ENCODE results near the gene STRIP1. TPM values are rescaled to one million over a fixed set of nuclear protein-coding genes. Genes with fewer than 3 reads are reported as not detected.

The STRIP1 gene
- total RNA-seq, 2 experiments from 2014 or later, result 42.2 to 45.5 TPM

DNA sequence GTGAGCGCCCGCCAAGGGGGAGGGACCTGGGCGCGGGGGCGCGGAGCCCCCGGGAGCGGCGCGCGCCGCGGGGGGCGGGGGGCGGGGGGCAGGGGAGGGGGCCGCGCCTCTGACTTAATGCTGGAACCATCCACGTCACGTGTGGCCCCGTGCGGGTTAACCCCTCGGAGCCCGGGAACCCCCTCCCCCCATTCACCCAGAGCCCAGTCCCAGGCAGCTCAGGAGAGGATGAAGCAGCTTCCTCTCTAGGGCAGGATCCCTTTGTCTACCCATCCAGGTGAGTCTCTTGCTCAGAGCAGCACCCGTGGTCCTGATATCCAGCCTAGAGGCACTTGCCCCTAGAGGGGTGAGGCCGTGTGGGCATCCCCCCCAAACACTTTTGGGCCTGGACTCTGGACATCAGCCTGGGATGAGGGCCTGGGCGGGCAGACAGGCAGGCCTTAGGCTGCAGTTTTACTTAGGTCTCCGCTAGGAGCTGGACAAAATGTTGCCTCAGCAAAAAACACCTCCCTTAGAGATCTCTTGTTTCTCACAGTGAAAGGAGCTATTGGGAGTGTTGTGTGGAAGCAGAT, 36.3 kb downstream of the STRIP1 start, which contains the start of gene ALX3:
Gene ALX3 (minus strand): TSS at position 2 of the 572 bp plus-strand sequence. CDS start 60 bp downstream, outside the sequence.
- no peak within 1 kb of the TSS for H3K4me3 ChIP-seq (ENCODE audit: low read depth, low read length, poor library complexity, severe bottlenecking)
- no peak within 1 kb of the TSS for H3K4me2 ChIP-seq (ENCODE audit: low read length)
- TF ChIP-seq CTCF (conservative IDR thresholded peaks at IDR 0.05; ENCODE audit: low read length) (no peak), EZH2phosphoT487 (IDR thresholded peaks at IDR 0.05; ENCODE audit: borderline replicate concordance, low read depth, low read length) (no peak)

DNA sequence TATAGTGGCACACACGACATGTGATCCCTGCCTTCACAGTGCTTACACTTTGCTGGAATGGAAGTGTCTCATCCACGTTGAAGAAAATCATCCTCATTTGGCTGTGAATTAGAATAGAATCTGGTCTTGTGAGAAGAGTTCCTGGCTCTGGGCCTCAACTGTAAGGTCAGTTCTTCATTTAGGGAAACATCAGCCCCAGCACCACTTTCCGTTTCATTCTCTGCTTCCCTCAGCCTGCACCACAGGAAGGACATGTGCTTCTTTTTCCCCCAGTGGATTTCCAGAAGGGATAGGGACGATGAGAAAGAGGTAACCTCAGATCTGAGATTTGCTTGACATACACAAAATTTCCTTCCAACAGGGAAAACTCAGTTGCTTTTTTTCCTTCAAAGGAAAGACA, 39.7 kb downstream of the STRIP1 start:
- no peaks in the 10 kb centered on the region for H3K9me2 ChIP-seq (ENCODE audit: insufficient read depth, low read length)
- no peak for TF ChIP-seq CTCF (conservative IDR thresholded peaks at IDR 0.05; ENCODE audit: low read length)
- TF ChIP-seq EZH2phosphoT487 (IDR thresholded peaks at IDR 0.05; ENCODE audit: borderline replicate concordance, low read depth, low read length), result no peak
- CTCF ChIA-PET (ENCODE audit: unreplicated experiment), result interaction anchor here (1.0 kb wide), 1 partner anchor 30 kb away, joined by 3 read pairs; no protein-coding TSS in a partner anchor
- H3K9me3 ChIP-seq (ENCODE audit: low read length), result no peaks in the 10 kb centered on the region
- no peaks in the 10 kb centered on the region for H3K36me3 ChIP-seq (ENCODE audit: insufficient read depth, low read length)
- no peak overlapping the region for H3K27ac ChIP-seq (ENCODE audit: low read depth, low read length, poor library complexity, severe bottlenecking)
- POLR2A ChIA-PET, result interaction anchor here (1.3 kb wide), 1 partner anchor 14 kb away, joined by 3 read pairs; no protein-coding TSS in a partner anchor
- no peak for DNase-seq (ENCODE audit: low spot score)
- intact Hi-C loops (cut with micrococcal nuclease; ENCODE audit: unreplicated experiment), result no loop called here
- no peaks in the 10 kb centered on the region for H3K79me2 ChIP-seq (ENCODE audit: insufficient read depth, low read depth, low read length)
- H3K4me2 ChIP-seq (ENCODE audit: low read length), result no peak overlapping the region
- no peak overlapping the region for H2AFZ ChIP-seq (ENCODE audit: low read length)
- no TSS peak for BruUV-seq (replicated peaks)
- no peaks in the 10 kb centered on the region for H3K4me1 ChIP-seq (ENCODE audit: insufficient read depth, low read length, poor library complexity, severe bottlenecking)
- no peaks in the 10 kb centered on the region for H4K20me1 ChIP-seq (ENCODE audit: insufficient read depth, low read length)
- H3K4me3 ChIP-seq (ENCODE audit: low read depth, low read length, poor library complexity, severe bottlenecking), result no peak overlapping the region

More for the DNA sequence above, 36.3 kb downstream of the STRIP1 start, which contains the start of gene ALX3:
- no peaks in the 10 kb centered on the region for H3K9me2 ChIP-seq (ENCODE audit: insufficient read depth, low read length)
- no peak within 1 kb of the TSS for H2AFZ ChIP-seq (ENCODE audit: low read length)
- no TSS peak for BruUV-seq (replicated peaks)
- ChIA-PET CTCF (ENCODE audit: unreplicated experiment) (interaction anchor here (0.9 kb wide), 1 partner anchor 17 kb away, joined by 3 read pairs; no protein-coding TSS in a partner anchor), POLR2A (no interaction called here)
- no peaks in the 10 kb centered on the region for H3K36me3 ChIP-seq (ENCODE audit: insufficient read depth, low read length)
- no peak within 1 kb of the TSS for H3K27ac ChIP-seq (ENCODE audit: low read depth, low read length, poor library complexity, severe bottlenecking)
- no peaks in the 10 kb centered on the region for H3K4me1 ChIP-seq (ENCODE audit: insufficient read depth, low read length, poor library complexity, severe bottlenecking)
- H3K79me2 ChIP-seq (ENCODE audit: insufficient read depth, low read depth, low read length), result no peaks in the 10 kb centered on the region
- no peak for DNase-seq (ENCODE audit: low spot score)
- H3K9me3 ChIP-seq (ENCODE audit: low read length), result no peaks in the 10 kb centered on the region
- intact Hi-C loops (cut with micrococcal nuclease; ENCODE audit: unreplicated experiment), result no loop called here
- H4K20me1 ChIP-seq (ENCODE audit: insufficient read depth, low read length), result no peaks in the 10 kb centered on the region

GRCh38 chr1:110076789-110077500, 42.5 kb downstream of the STRIP1 start:
- CTCF ChIA-PET (ENCODE audit: unreplicated experiment), result interaction anchor here (0.9 kb wide), 1 partner anchor 41 kb away, joined by 3 read pairs; no protein-coding TSS in a partner anchor
- no peaks in the 10 kb centered on the region for H3K9me3 ChIP-seq (ENCODE audit: low read length)
- BruUV-seq (replicated peaks), result no TSS peak

More at GRCh38 chr1:110076789-110077500, 42.5 kb downstream of the STRIP1 start:
- DNase-seq (ENCODE audit: low spot score), result no peak
- Histone ChIP-seq H3K4me2 (ENCODE audit: low read length) (no peak overlapping the region), H4K20me1 (ENCODE audit: insufficient read depth, low read length) (no peaks in the 10 kb centered on the region), H3K79me2 (ENCODE audit: insufficient read depth, low read depth, low read length) (no peaks in the 10 kb centered on the region), H3K4me3 (ENCODE audit: low read depth, low read length, poor library complexity, severe bottlenecking) (no peak overlapping the region), H3K36me3 (ENCODE audit: insufficient read depth, low read length) (no peaks in the 10 kb centered on the region), H2AFZ (ENCODE audit: low read length) (no peak overlapping the region), H3K27ac (ENCODE audit: low read depth, low read length, poor library complexity, severe bottlenecking) (no peak overlapping the region), H3K4me1 (ENCODE audit: insufficient read depth, low read length, poor library complexity, severe bottlenecking) (no peaks in the 10 kb centered on the region), H3K9me2 (ENCODE audit: insufficient read depth, low read length) (no peaks in the 10 kb centered on the region)
- intact Hi-C loops (cut with micrococcal nuclease; ENCODE audit: unreplicated experiment), result no loop called here
- no peak for TF ChIP-seq EZH2phosphoT487 (IDR thresholded peaks at IDR 0.05; ENCODE audit: borderline replicate concordance, low read depth, low read length)
- no peak for TF ChIP-seq CTCF (conservative IDR thresholded peaks at IDR 0.05; ENCODE audit: low read length)
- POLR2A ChIA-PET, result no interaction called here
